ENCODE data around the gene EHD1.

- no peak for TF ChIP-seq CTCF (IDR thresholded peaks at IDR 0.05; ENCODE audit: insufficient read depth, low read length, poor library complexity, severe bottlenecking)
- no peak for TF ChIP-seq EZH2phosphoT487 (conservative IDR thresholded peaks at IDR 0.05; ENCODE audit: low read length)
These were observed 21.8 kb downstream of the EHD1 start for GRCh38 chr11:64856382-64857227.

All from SU-DHL-6 (cell line).